GM04504 (cell line): ENCODE data around the gene KCNA4.
"Not testable (repeated sequence)": the region's sequence is repeated elsewhere in the genome, so short reads cannot be mapped to it uniquely, and the experiment has no call there.

Experiments
- DNase-seq: peaks from one replicate; pipeline ENCODE4 v3.0.0-alpha.2; 2012; ENCODE audit warnings: low read depth

Gene KCNA4

GRCh38 chr11:30016588-30017363, at the start of gene KCNA4:
Gene KCNA4, minus strand, starts transcription at chr11:30017030. Its CDS starts 4,352 bp downstream, at chr11:30012678.
- DNase-seq, result no peak

- DNase-seq, result no peak
Observed at GRCh38 chr11:30062103-30062502, 45.3 kb upstream of the KCNA4 start.

- no peak for DNase-seq
Observed at GRCh38 chr11:30059172-30059815, 42.5 kb upstream of the KCNA4 start.

- DNase-seq, result no peak
Observed at GRCh38 chr11:30049214-30049613, 32.4 kb upstream of the KCNA4 start.

GRCh38 chr11:30046578-30046945, 29.7 kb upstream of the KCNA4 start:
- DNase-seq, result no peak

GRCh38 chr11:30045921-30046577, 29.2 kb upstream of the KCNA4 start:
- no peak for DNase-seq

GRCh38 chr11:30045144-30045543, 28.3 kb upstream of the KCNA4 start:
- no peak for DNase-seq

- DNase-seq, result no peak
Observed at GRCh38 chr11:30041171-30041570, 24.3 kb upstream of the KCNA4 start.

- not testable (repeated sequence) for DNase-seq
Observed at GRCh38 chr11:30034746-30035145, 17.9 kb upstream of the KCNA4 start.

GRCh38 chr11:30034166-30034565, 17.3 kb upstream of the KCNA4 start:
- not testable (repeated sequence) for DNase-seq

GRCh38 chr11:30025396-30026139, 8.7 kb upstream of the KCNA4 start:
- no peak for DNase-seq

- DNase-seq, result no peak
Observed at GRCh38 chr11:30023074-30023473, 6.2 kb upstream of the KCNA4 start.

- DNase-seq, result no peak
Observed at GRCh38 chr11:30019481-30019880, 2.7 kb upstream of the KCNA4 start.

GRCh38 chr11:30018495-30018894, 1.7 kb upstream of the KCNA4 start:
- DNase-seq, result no peak

- DNase-seq, result no peak
Observed at GRCh38 chr11:30017445-30017895, 640 bp upstream of the KCNA4 start.

- DNase-seq, result no peak
Observed at GRCh38 chr11:30015725-30016412, 961 bp downstream of the KCNA4 start.

GRCh38 chr11:30012346-30012745, 4.5 kb downstream of the KCNA4 start:
- DNase-seq, result no peak

- DNase-seq, result no peak
Observed at GRCh38 chr11:30009060-30009459, 7.8 kb downstream of the KCNA4 start.

GRCh38 chr11:30006876-30007275, 10.0 kb downstream of the KCNA4 start:
- no peak for DNase-seq

- DNase-seq, result no peak
Observed at GRCh38 chr11:30002157-30002785, 14.6 kb downstream of the KCNA4 start.
